ENCODE measurements around the gene WDR62.

Gene WDR62

GRCh38 chr19:36054733-36055686 is at the start of gene WDR62:
Gene WDR62 (plus strand): TSS chr19:36054897. CDS start chr19:36054972, 75 bp downstream.
- peak within 1 kb of the TSS; percentile 99 for H3K27ac ChIP-seq
- ChIA-PET CTCF (no interaction called here), POLR2A (ENCODE audit: low non-redundant PET) (interaction anchor here (0.8 kb wide), 1 partner anchor 47 kb away, joined by 3 read pairs; the partner anchor contains the start of gene SYNE4)
- TF ChIP-seq CTCF (conservative IDR thresholded peaks at IDR 0.05; ENCODE audit: low read depth): 0 out of 2 replicates have a peak, but pooled peaks have one; percentile 2
- peak; percentile 99 for DNase-seq (ENCODE audit: low spot score)

GRCh38 chr19:36006955-36007354 is 47.7 kb upstream of the WDR62 start:
- TF ChIP-seq CTCF (conservative IDR thresholded peaks at IDR 0.05; ENCODE audit: low read depth): no peak
- POLR2A ChIA-PET (ENCODE audit: low non-redundant PET): no interaction called here
- DNase-seq (ENCODE audit: low spot score): no peak
- CTCF ChIA-PET: no interaction called here
- 0 out of 2 replicates have a peak overlapping the region, but pooled peaks have one; percentile 5 for H3K27ac ChIP-seq

DNA sequence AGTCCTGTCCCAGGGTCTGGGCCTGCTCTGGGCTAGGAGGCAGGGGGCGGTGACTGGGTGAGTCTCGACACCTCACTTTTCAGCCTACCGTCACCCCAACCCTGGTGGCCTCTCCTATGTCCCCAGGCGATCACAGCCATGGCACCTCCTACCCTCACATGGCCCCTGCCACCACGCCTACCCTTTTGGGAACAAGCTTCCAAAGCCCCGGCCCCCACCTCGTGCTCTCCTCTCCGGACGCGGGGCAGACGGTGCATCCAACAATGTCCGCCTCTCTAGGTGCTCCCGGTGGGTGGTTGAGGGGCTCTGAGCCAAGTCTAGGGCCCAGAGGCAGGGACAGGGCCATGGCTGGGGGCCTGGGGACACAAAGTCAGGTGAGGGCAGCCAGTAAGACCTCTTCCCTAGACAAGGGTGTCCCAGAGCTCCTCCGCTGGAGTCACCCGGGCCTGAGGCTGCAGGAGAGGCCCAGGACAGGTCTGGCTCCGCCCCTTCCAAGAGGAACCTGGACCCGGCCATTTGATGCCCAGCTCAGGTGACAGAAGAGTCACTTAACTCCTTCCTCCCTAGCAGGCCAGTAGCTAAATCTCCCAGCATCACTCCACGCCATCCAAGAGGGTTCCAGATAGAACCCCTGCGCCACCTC is 46.2 kb upstream of the WDR62 start, which contains the start of gene SYNE4:
Gene SYNE4 (minus strand): TSS at position 478 of the 643 bp plus-strand sequence. CDS start 132 bp downstream, at position 346.
- DNase-seq (ENCODE audit: low spot score): no peak
- TF ChIP-seq CTCF (conservative IDR thresholded peaks at IDR 0.05; ENCODE audit: low read depth): no peak
- ChIA-PET POLR2A (ENCODE audit: low non-redundant PET) (interaction anchor here (0.5 to 0.6 kb wide), 3 partner anchors 21 to 46 kb away, joined by 3 to 12 read pairs (median 3); partner anchors contain the start of gene THAP8), CTCF (interaction anchor here (0.5 to 2.4 kb wide), 2 partner anchors 12 to 136 kb away, joined by 6 to 8 read pairs; no protein-coding TSS in a partner anchor)
- peak within 1 kb of the TSS; percentile 65 for H3K27ac ChIP-seq

DNA sequence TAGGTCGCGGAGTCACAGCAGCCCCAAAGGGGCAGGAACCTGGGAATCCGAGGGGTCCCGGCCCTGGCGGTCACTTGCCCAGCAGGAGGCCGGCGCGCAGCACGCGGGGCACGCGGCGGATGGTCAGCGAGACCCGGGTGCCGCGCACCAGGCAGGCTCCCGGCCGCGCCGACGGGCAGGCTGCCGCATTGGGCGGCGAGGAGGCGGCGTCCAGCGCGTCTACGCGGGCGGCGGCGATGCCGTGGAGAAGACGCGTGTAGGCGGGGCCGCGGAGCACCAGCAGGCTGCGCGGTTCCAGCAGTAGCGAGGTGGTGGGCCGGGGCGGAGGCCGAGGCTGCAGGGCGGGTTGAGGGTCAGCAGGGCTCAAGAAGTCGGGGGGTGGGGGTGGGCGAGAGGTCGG is 45.5 kb upstream of the WDR62 start:
- ChIA-PET POLR2A (ENCODE audit: low non-redundant PET) (no interaction called here), CTCF (interaction anchor here (2.4 kb wide), 1 partner anchor 13 kb away, joined by 8 read pairs; no protein-coding TSS in a partner anchor)
- no peak for TF ChIP-seq CTCF (conservative IDR thresholded peaks at IDR 0.05; ENCODE audit: low read depth)
- peak; percentile 57 for DNase-seq (ENCODE audit: low spot score)
- peak overlapping the region; percentile 65 for H3K27ac ChIP-seq

- POLR2A ChIA-PET (ENCODE audit: low non-redundant PET): no interaction called here
- CTCF ChIA-PET: interaction anchor here (2.4 kb wide), 1 partner anchor 13 kb away, joined by 8 read pairs; no protein-coding TSS in a partner anchor
- peak overlapping the region; percentile 65 for H3K27ac ChIP-seq
- no peak for DNase-seq (ENCODE audit: low spot score)
- TF ChIP-seq CTCF (conservative IDR thresholded peaks at IDR 0.05; ENCODE audit: low read depth): no peak
Observed at GRCh38 chr19:36009633-36010379, 44.9 kb upstream of the WDR62 start.
